Ovary (tissue), 9 donors: ENCODE results near the gene MRPS17. TPM values are rescaled to one million over a fixed set of nuclear protein-coding genes. Genes with fewer than 3 reads are reported as not detected.

Source experiments
- DNase-seq, 5 donors: peaks; one replicate each; pipeline ENCODE4 v3.0.0-alpha.2; 2019 to 2020
- H3K27ac ChIP-seq, 2 donors: fragments of 200-600 bp; one replicate each; pipeline versions ENCODE4 v1.5.1 to v1.8.0; 2019 to 2022
- H3K27me3 ChIP-seq: fragments of 200-600 bp; one replicate; pipeline ENCODE4 v1.8.0; 2022
- H3K36me3 ChIP-seq: fragments of 200-600 bp; sonication (generic); one replicate; pipeline ENCODE4 v1.5.1; 2019
- H3K4me1 ChIP-seq: one replicate; pipeline ENCODE4 v1.8.1; 2013; ENCODE audit warnings: mild to moderate bottlenecking, moderate library complexity; ENCODE audit not compliant: insufficient read depth
- H3K4me3 ChIP-seq: fragments of 200-600 bp; sonication (generic); one replicate; pipeline ENCODE4 v1.5.1; 2017
- H3K9me3 ChIP-seq, 2 donors: fragments of 200-600 bp in 1 of 2; sonication (generic) in 1 of 2; one replicate each; pipeline versions ENCODE4 v1.5.1 to v1.8.1; 2013 to 2019; ENCODE audit warnings: mild to moderate bottlenecking in 1 of 2, moderate library complexity in 1 of 2
- CTCF ChIP-seq, 3 donors: fragments of 450-650 bp in 2 of 3; fragments of 200-600 bp in 1 of 3; IDR thresholded peaks; one replicate each; pipeline versions ENCODE4 v1.5.1 to v1.8.0; 2016 to 2022; ENCODE audit warnings: antibody characterized with exemption in 3 of 3, mild to moderate bottlenecking in 1 of 3
- EP300 ChIP-seq: sonication (generic); formaldehyde crosslinking; IDR thresholded peaks from one replicate; pipeline ENCODE4 v1.6.1; 2017; ENCODE audit warnings: antibody characterized with exemption
- POLR2A ChIP-seq: fragments of 450-650 bp; IDR thresholded peaks from one replicate; pipeline ENCODE4 v1.6.1; 2017; ENCODE audit warnings: antibody characterized with exemption, mild to moderate bottlenecking, moderate library complexity
- WGBS, 3 donors: extraction: QIAGEN DNeasy Blood & Tissue Kit in 1 of 3; methylation state at CpG; one replicate each; pipeline versions ENCODE4 v1.1.5 to v1.1.7; 2013 to 2017; 5-methylcytosine and 5-hydroxymethylcytosine counted together
- intact Hi-C, 4 donors: fragments of 100-400 bp; cut with DNase I; formaldehyde crosslinking; loops; one replicate each; pipeline versions ENCODE4 v1.11.0 to v1.15.1; 2022 to 2023
- polyA plus RNA-seq, 2 donors: library from polyadenylated mRNA; stranded (reverse); fragments of 200-250 nt in 1 of 2; fragments of 350-450 nt in 1 of 2; fragmentation: Illumina TruSeq in 1 of 2; extraction: RNeasy Lipid Tissue Mini Kit (QIAGEN cat#74804) in 1 of 2; gene quantifications; one replicate each; pipeline ENCODE4 v1.2.3, GENCODE V29; 2013 to 2014
- total RNA-seq, 7 donors: library from RNA; depleted of rRNA in 2 of 7; stranded (reverse); fragments of >200 nt in 2 of 7; fragmentation: NEBNext Ultra II Directional in 3 of 7; extraction: Animal tissue kit (Norgen Biotek cat#: 25700) in 3 of 7; gene quantifications; one replicate each; pipeline versions ENCODE4 v1.1.0 to v1.2.4, GENCODE V29; 2016 to 2023
- donor health status: DM: no; HTN: no; CAD: no; lungs with moderate emphysema.
- donor health status: DM: no; HTN: no; CAD: no.
- donor health status: Bipolar disorder and iron deficiency.
- donor health status: DM: yes; HTN: yes; CAD: no.
- donor health status: DM: no; HTN: no; CAD: no.
- donor health status: DM: yes; HTN: yes; CAD: no.

The MRPS17 gene
- total and polyA plus RNA-seq, 9 donors = 4.7 to 18.9 (median 11.4) TPM

- intact Hi-C loops = loop anchor here in 3 of 4 donors (5.0 to 10.0 kb wide), 4 partner anchors 80 to 320 kb away; partner anchors contain the start of gene ZNF713 (in 1 of the 3)
- Histone ChIP-seq H3K36me3 (no peaks in the 10 kb centered on the region), H3K27me3 (no peaks in the 10 kb centered on the region), H3K4me3 (peak within 1 kb of the TSS; percentile 71), H3K9me3 (no peaks in the 10 kb centered on the region), H3K4me1 (peaks cover 7% of the 10 kb centered on the region), H3K27ac (peak within 1 kb of the TSS; percentile 97 to 99)
- no peak for TF ChIP-seq EP300
- peak in 2 of 3 donors; percentile 49 to 68 for TF ChIP-seq CTCF (IDR thresholded peaks at IDR 0.05)
- no peak for TF ChIP-seq POLR2A
- 0 to 1% (median 1%) methylated on average over 76 to 105 of the region's 105 CpGs for WGBS, 3 donors
- peak; percentile 64 to 80 (median 72) for DNase-seq
Measured at GRCh38 chr7:55964261-55965099, 12.8 kb downstream of the MRPS17 start, which contains the start of gene NIPSNAP2. Gene NIPSNAP2, plus strand, starts transcription at chr7:55964585. Its CDS starts 25 bp downstream, at chr7:55964610.

- Histone ChIP-seq H3K27me3 (no peaks in the 10 kb centered on the region), H3K27ac (peak overlapping the region; percentile 97 to 99), H3K4me3 (peak overlapping the region; percentile 71), H3K4me1 (peaks cover 7% of the 10 kb centered on the region), H3K36me3 (no peaks in the 10 kb centered on the region), H3K9me3 (no peaks in the 10 kb centered on the region)
- DNase-seq = no peak
- 1 to 2% (median 1%) methylated on average over 13 to 14 of the region's 14 CpGs for WGBS, 3 donors
- TF ChIP-seq CTCF (IDR thresholded peaks at IDR 0.05) = no peak
- TF ChIP-seq EP300 = no peak
- TF ChIP-seq POLR2A = no peak
- intact Hi-C loops = loop anchor here in 2 of 4 donors (10.0 kb wide), 3 partner anchors 80 to 320 kb away; partner anchors contain the start of gene ZNF713 (in 1 of the 2)
Measured at GRCh38 chr7:55965100-55965470, 13.4 kb downstream of the MRPS17 start.

- H3K27ac ChIP-seq = no peak overlapping the region
- intact Hi-C loops = loop anchor here in 2 of 4 donors (10.0 kb wide), 3 partner anchors 81 to 321 kb away; partner anchors contain the start of gene ZNF713 (in 1 of the 2)
- H3K36me3 ChIP-seq = no peaks in the 10 kb centered on the region
- peaks cover 7% of the 10 kb centered on the region for H3K4me1 ChIP-seq
- no peaks in the 10 kb centered on the region for H3K9me3 ChIP-seq
- H3K27me3 ChIP-seq = no peaks in the 10 kb centered on the region
- DNase-seq = peak in 1 of 5 donors; percentile 29
- 61 to 66% (median 64%) methylated on average over 13 of the region's 13 CpGs for WGBS, 3 donors
- H3K4me3 ChIP-seq = no peak overlapping the region
- TF ChIP-seq CTCF (IDR thresholded peaks at IDR 0.05) = no peak
- no peak for TF ChIP-seq POLR2A
- TF ChIP-seq EP300 = no peak
Measured at GRCh38 chr7:55965805-55966421, 14.2 kb downstream of the MRPS17 start.

- TF ChIP-seq POLR2A (no peak), CTCF (IDR thresholded peaks at IDR 0.05) (no peak), EP300 (no peak)
- intact Hi-C loops = loop anchor here in 2 of 4 donors (10.0 kb wide), 3 partner anchors 82 to 322 kb away; partner anchors contain the start of gene ZNF713 (in 1 of the 2)
- Histone ChIP-seq H3K4me3 (no peak overlapping the region), H3K27me3 (no peaks in the 10 kb centered on the region), H3K4me1 (peaks cover 7% of the 10 kb centered on the region), H3K9me3 (no peaks in the 10 kb centered on the region), H3K27ac (no peak overlapping the region), H3K36me3 (no peaks in the 10 kb centered on the region)
- no peak for DNase-seq
- WGBS, 3 donors = 81 to 91% (median 85%) methylated on average over 6 of the region's 6 CpGs
Measured at GRCh38 chr7:55966851-55967250, 15.2 kb downstream of the MRPS17 start.
